Keratinocyte (primary cell): ENCODE data around the gene INAFM1. TPM values are rescaled to one million over a fixed set of nuclear protein-coding genes. Genes with fewer than 3 reads are reported as not detected.

Source experiments
- DNase-seq: peaks from one replicate; pipeline ENCODE4 v3.0.0-alpha.2; 2011; ENCODE audit warnings: low read depth, missing footprints, low spot score
- FAIRE-seq: peaks from 2 replicates; lab custom pipeline; 2011; peaks lifted over from hg19 to GRCh38; lab: Jason Lieb, UNC
- H2AFZ ChIP-seq: 2 replicates; pipeline ENCODE4 v1.6.0; 2012; ENCODE audit warnings: low read length, control low read depth, inconsistent platforms; ENCODE audit not compliant: control insufficient read depth
- H3K27ac ChIP-seq: 2 replicates; pipeline ENCODE4 v1.5.1; 2011; ENCODE audit warnings: low read length; ENCODE audit not compliant: control insufficient read depth, insufficient read depth
- H3K27me3 ChIP-seq: 3 replicates; pipeline ENCODE4 v1.6.0; 2011; ENCODE audit warnings: low read length; ENCODE audit not compliant: control insufficient read depth, insufficient read depth; ENCODE audit errors: extremely low read depth
- H3K36me3 ChIP-seq, 2 experiments: 2 replicates in 1 of 2; 3 replicates in 1 of 2; pipeline ENCODE4 v1.5.1; 2011; ENCODE audit warnings: low read length in 2 of 2, mild to moderate bottlenecking in 1 of 2; ENCODE audit not compliant: control insufficient read depth in 2 of 2, insufficient read depth in 2 of 2; ENCODE audit errors: extremely low read depth in 1 of 2
- H3K4me1 ChIP-seq: 3 replicates; pipeline ENCODE4 v1.5.1; 2011; ENCODE audit warnings: low read length; ENCODE audit not compliant: control insufficient read depth, insufficient read depth; ENCODE audit errors: extremely low read depth
- H3K4me2 ChIP-seq: 3 replicates; pipeline ENCODE4 v1.6.0; 2011; ENCODE audit warnings: low read depth, low read length; ENCODE audit not compliant: control insufficient read depth, insufficient read depth; ENCODE audit errors: extremely low read depth
- H3K4me3 ChIP-seq, 3 experiments: fragments of 200-600 bp in 1 of 3; sonication (generic) in 1 of 3; 2 replicates in 2 of 3; 3 replicates in 1 of 3; pipeline ENCODE4 v1.5.1; 2011 to 2016; ENCODE audit warnings: low read length in 3 of 3, mild to moderate bottlenecking in 3 of 3, control low read depth in 2 of 3, inconsistent platforms in 1 of 3, low read depth in 1 of 3, mixed read lengths in 1 of 3, mixed run types in 1 of 3, moderate library complexity in 1 of 3; ENCODE audit not compliant: control insufficient read depth in 2 of 3, insufficient read depth in 2 of 3; ENCODE audit errors: extremely low read depth in 1 of 3
- H3K79me2 ChIP-seq: 2 replicates; pipeline ENCODE4 v1.6.0; 2012; ENCODE audit warnings: low read length; ENCODE audit not compliant: control insufficient read depth, insufficient read depth
- H3K9ac ChIP-seq: 3 replicates; pipeline ENCODE4 v1.6.0; 2011; ENCODE audit warnings: low read length; ENCODE audit not compliant: control insufficient read depth, insufficient read depth; ENCODE audit errors: extremely low read depth
- H3K9me1 ChIP-seq: 3 replicates; pipeline ENCODE4 v1.6.0; 2011; ENCODE audit warnings: low read length; ENCODE audit not compliant: control insufficient read depth, insufficient read depth; ENCODE audit errors: extremely low read depth
- H3K9me3 ChIP-seq: 2 replicates; pipeline ENCODE4 v1.5.1; 2012; ENCODE audit warnings: low read depth, low read length; ENCODE audit not compliant: control insufficient read depth
- H4K20me1 ChIP-seq: 3 replicates; pipeline ENCODE4 v1.6.0; 2011; ENCODE audit warnings: low read length; ENCODE audit not compliant: control insufficient read depth, insufficient read depth; ENCODE audit errors: extremely low read depth
- EZH2 ChIP-seq: IDR thresholded peaks from one replicate; pipeline ENCODE4 v1.6.1; 2012; ENCODE audit warnings: inconsistent platforms, mild to moderate bottlenecking, low read length, moderate library complexity
- dilution Hi-C: fragments of 300-500 bp; cut with MboI; formaldehyde crosslinking; loops from one replicate; pipeline ENCODE4 v1.7.0; 2020; ENCODE audit warnings: low sequenced_read_pairs; ENCODE audit not compliant: extremely low pct_ligation_motif_present
- polyA plus RNA-seq, 5 experiments: library from polyadenylated mRNA; depleted of rRNA in 3 of 5; stranded (reverse) in 3 of 5; stranded (forward) in 1 of 5; unstranded in 1 of 5; fragments of >200 nt; gene quantifications; 1 replicate in 1 of 5; 2 replicates in 3 of 5; 3 replicates in 1 of 5; pipeline versions ENCODE4 v1.2.1 to v1.2.3, GENCODE V29; 2011 to 2012; ENCODE audit warnings: missing spikeins in 2 of 5, low read depth in 1 of 5, low replicate concordance in 1 of 5
- TF ChIP-seq, protein P1 (sequence below), 3 experiments: IDR thresholded peaks in 1 of 3; conservative IDR thresholded peaks in 1 of 3; optimal IDR thresholded peaks in 1 of 3; 2 replicates in 2 of 3; 3 replicates in 1 of 3; pipeline versions ENCODE3 to v1.5.1; 2011; ENCODE audit warnings: low read length in 3 of 3, mild to moderate bottlenecking in 3 of 3, moderate library complexity in 2 of 3, control low read depth in 1 of 3, inconsistent platforms in 1 of 3; ENCODE audit not compliant: insufficient read depth in 2 of 3; ENCODE audit errors: extremely low read depth in 1 of 3

Gene INAFM1
- polyA plus RNA-seq, 1 donor (not counting 4 experiments of a cell fraction or from before 2014, with no cell fraction given), result 0.35 TPM

DNA sequence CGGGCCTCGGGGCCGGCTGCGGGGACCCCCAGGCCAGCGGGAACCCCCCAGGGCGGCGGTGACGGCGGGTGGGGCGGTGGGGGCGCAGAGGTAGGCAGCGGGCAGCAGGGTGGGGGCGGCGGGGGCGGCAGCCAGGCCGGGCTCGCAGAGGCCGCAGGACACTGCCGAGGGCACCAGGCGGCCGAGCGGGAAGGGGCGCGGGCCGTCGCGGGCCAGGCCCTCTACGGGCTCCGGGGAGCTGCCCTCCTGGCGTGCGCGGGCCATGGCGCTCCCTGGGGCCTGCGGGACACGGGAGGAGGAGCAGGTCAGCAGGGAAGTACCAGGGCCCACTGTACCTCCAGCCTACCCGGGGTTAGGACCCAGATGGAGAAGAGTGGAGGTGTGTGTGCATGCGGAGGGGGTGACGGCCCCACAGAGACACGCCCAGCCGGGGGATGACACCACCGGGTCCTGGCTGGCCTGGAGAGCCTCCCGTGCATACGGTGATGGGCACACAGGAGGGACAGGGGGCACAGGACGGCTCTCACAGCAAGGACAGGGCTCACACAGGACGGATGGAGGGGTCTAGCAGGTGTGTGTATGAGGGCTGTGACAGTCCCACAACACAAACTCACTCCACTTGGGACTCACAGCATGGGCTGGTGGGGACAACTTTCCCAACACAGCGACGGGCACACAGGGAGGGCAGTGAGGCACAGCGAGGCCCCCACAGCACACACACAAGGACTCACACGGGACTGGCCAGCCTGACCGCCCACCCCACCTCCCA, 46.3 kb upstream of the INAFM1 start:
- no peaks in the 10 kb centered on the region for H3K36me3 ChIP-seq
- H4K20me1 ChIP-seq, result no peaks in the 10 kb centered on the region
- TF ChIP-seq, protein P1, sequence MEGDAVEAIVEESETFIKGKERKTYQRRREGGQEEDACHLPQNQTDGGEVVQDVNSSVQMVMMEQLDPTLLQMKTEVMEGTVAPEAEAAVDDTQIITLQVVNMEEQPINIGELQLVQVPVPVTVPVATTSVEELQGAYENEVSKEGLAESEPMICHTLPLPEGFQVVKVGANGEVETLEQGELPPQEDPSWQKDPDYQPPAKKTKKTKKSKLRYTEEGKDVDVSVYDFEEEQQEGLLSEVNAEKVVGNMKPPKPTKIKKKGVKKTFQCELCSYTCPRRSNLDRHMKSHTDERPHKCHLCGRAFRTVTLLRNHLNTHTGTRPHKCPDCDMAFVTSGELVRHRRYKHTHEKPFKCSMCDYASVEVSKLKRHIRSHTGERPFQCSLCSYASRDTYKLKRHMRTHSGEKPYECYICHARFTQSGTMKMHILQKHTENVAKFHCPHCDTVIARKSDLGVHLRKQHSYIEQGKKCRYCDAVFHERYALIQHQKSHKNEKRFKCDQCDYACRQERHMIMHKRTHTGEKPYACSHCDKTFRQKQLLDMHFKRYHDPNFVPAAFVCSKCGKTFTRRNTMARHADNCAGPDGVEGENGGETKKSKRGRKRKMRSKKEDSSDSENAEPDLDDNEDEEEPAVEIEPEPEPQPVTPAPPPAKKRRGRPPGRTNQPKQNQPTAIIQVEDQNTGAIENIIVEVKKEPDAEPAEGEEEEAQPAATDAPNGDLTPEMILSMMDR (optimal IDR thresholded peaks at IDR 0.05 in 1 of 3, IDR thresholded peaks at IDR 0.05 in 1 of 3, conservative IDR thresholded peaks at IDR 0.05 in 1 of 3; ENCODE audit: extremely low read depth in 1 of 3, insufficient read depth in 2 of 3, low read length in 3 of 3), result no peak
- TF ChIP-seq EZH2, result no peak
- H3K4me2 ChIP-seq, result peak overlapping the region; percentile 100
- H3K9ac ChIP-seq, result peak overlapping the region; percentile 71
- peaks cover 3% of the 10 kb centered on the region for H3K79me2 ChIP-seq
- H3K9me3 ChIP-seq, result no peaks in the 10 kb centered on the region
- no peaks in the 10 kb centered on the region for H3K9me1 ChIP-seq
- dilution Hi-C loops, result no loop called here
- peak overlapping the region; percentile 31 to 71 (median 59) for H3K4me3 ChIP-seq
- no peak for FAIRE-seq
- H3K27ac ChIP-seq, result no peak overlapping the region
- H3K27me3 ChIP-seq, result peaks cover 5% of the 10 kb centered on the region
- peaks cover 54% of the 10 kb centered on the region for H3K4me1 ChIP-seq
- DNase-seq, result no peak
- H2AFZ ChIP-seq, result no peak overlapping the region

DNA sequence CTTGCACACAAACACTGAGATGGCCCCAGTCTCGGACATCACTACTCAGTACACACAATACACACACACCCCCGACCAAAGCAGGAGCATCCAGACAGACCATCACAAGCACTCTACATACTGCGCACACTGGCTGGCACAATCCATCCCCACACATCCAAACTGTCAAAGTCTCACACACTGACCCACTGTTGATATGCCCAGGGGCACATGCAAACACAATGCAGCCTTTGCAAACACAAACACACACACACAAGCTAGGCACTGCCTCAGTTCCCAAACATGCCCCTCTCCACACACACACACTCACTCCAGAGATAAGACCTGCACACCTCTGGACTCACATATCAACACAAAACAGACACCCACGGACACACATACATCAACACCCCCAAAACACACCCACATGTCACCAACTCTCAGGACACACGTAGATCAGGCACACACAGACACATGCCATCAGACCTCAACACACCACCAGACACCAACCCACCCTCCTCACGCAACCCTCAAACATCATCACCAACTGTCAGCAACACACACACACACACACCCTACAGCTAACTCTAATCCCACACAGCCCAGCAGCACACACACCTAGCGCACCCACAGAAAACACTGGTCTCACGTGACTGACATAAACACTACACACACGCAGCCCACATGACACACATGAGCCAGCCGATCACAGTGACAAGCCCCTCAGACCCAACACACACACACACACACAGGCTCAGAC, 45.6 kb upstream of the INAFM1 start:
- Histone ChIP-seq H3K9ac (peak overlapping the region; percentile 90), H3K27me3 (peaks cover 5% of the 10 kb centered on the region), H3K79me2 (peaks cover 3% of the 10 kb centered on the region), H4K20me1 (no peaks in the 10 kb centered on the region), H3K4me2 (peak overlapping the region; percentile 100), H3K9me3 (no peaks in the 10 kb centered on the region), H3K4me1 (peaks cover 54% of the 10 kb centered on the region), H3K4me3 (peak overlapping the region; percentile 43 to 94 (median 90)), H3K27ac (peak overlapping the region; percentile 47), H3K9me1 (no peaks in the 10 kb centered on the region), H3K36me3 (no peaks in the 10 kb centered on the region), H2AFZ (no peak overlapping the region)
- TF ChIP-seq EZH2, result no peak
- TF ChIP-seq, protein P1 (optimal IDR thresholded peaks at IDR 0.05 in 1 of 3, IDR thresholded peaks at IDR 0.05 in 1 of 3, conservative IDR thresholded peaks at IDR 0.05 in 1 of 3; ENCODE audit: extremely low read depth in 1 of 3, insufficient read depth in 2 of 3, low read length in 3 of 3), result no peak
- dilution Hi-C loops, result no loop called here
- DNase-seq, result no peak
- FAIRE-seq, result no peak
